ENCODE data around the gene KRTAP12-1.
A peak's percentile ranks its signal among the peaks of the same experiment; 100 is the strongest.

The KRTAP12-1 gene

GRCh38 chr21:44653656-44654575 is 28.0 kb downstream of the KRTAP12-1 start:
- H3K4me3 ChIP-seq (ENCODE audit: low read depth, low read length): no peak overlapping the region
- no peak for TF ChIP-seq MAX (IDR thresholded peaks at IDR 0.05; ENCODE audit: low read depth, low read length)
- TF ChIP-seq CTCF (IDR thresholded peaks at IDR 0.05; ENCODE audit: low read depth, low read length): no peak
- no peak for TF ChIP-seq MYC (IDR thresholded peaks at IDR 0.05; ENCODE audit: low read depth, low read length)
- TF ChIP-seq POLR2A (IDR thresholded peaks at IDR 0.05; ENCODE audit: extremely low read depth, insufficient read length): no peak
- DNase-seq (ENCODE audit: low read depth): no peak

GRCh38 chr21:44653123-44653522 is 28.8 kb downstream of the KRTAP12-1 start:
- TF ChIP-seq POLR2A (IDR thresholded peaks at IDR 0.05; ENCODE audit: extremely low read depth, insufficient read length) (no peak), MYC (IDR thresholded peaks at IDR 0.05; ENCODE audit: low read depth, low read length) (no peak), MAX (IDR thresholded peaks at IDR 0.05; ENCODE audit: low read depth, low read length) (no peak), CTCF (IDR thresholded peaks at IDR 0.05; ENCODE audit: low read depth, low read length) (no peak)
- DNase-seq (ENCODE audit: low read depth): no peak
- no peak overlapping the region for H3K4me3 ChIP-seq (ENCODE audit: low read depth, low read length)

- H3K4me3 ChIP-seq (ENCODE audit: low read depth, low read length): no peak overlapping the region
- DNase-seq (ENCODE audit: low read depth): peak; percentile 82
- TF ChIP-seq MYC (IDR thresholded peaks at IDR 0.05; ENCODE audit: low read depth, low read length): peak; percentile 38
- peak; percentile 53; the same call in 1 of the 2 replicates for TF ChIP-seq MAX (IDR thresholded peaks at IDR 0.05; ENCODE audit: low read depth, low read length)
- no peak for TF ChIP-seq CTCF (IDR thresholded peaks at IDR 0.05; ENCODE audit: low read depth, low read length)
Measured at GRCh38 chr21:44650973-44651675, 30.8 kb downstream of the KRTAP12-1 start.

GRCh38 chr21:44650265-44650972 is 31.5 kb downstream of the KRTAP12-1 start:
- no peak for DNase-seq (ENCODE audit: low read depth)
- no peak overlapping the region for H3K4me3 ChIP-seq (ENCODE audit: low read depth, low read length)
- TF ChIP-seq MYC (IDR thresholded peaks at IDR 0.05; ENCODE audit: low read depth, low read length) (no peak), MAX (IDR thresholded peaks at IDR 0.05; ENCODE audit: low read depth, low read length) (no peak), CTCF (IDR thresholded peaks at IDR 0.05; ENCODE audit: low read depth, low read length) (no peak), POLR2A (IDR thresholded peaks at IDR 0.05; ENCODE audit: extremely low read depth, insufficient read length) (no peak)

GRCh38 chr21:44649521-44650100 is 32.4 kb downstream of the KRTAP12-1 start:
- TF ChIP-seq POLR2A (IDR thresholded peaks at IDR 0.05; ENCODE audit: extremely low read depth, insufficient read length) (no peak), CTCF (IDR thresholded peaks at IDR 0.05; ENCODE audit: low read depth, low read length) (no peak), MYC (IDR thresholded peaks at IDR 0.05; ENCODE audit: low read depth, low read length) (no peak), MAX (IDR thresholded peaks at IDR 0.05; ENCODE audit: low read depth, low read length) (no peak)
- DNase-seq (ENCODE audit: low read depth): no peak

More at GRCh38 chr21:44649521-44650100, 32.4 kb downstream of the KRTAP12-1 start:
- no peak overlapping the region for H3K4me3 ChIP-seq (ENCODE audit: low read depth, low read length)
